HepG2 (cell line): ENCODE results near the gene CDC23.

ENCODE experiments used
- ARID4A ChIP-seq: sonication (generic); formaldehyde crosslinking; IDR thresholded peaks from 2 replicates; pipeline ENCODE4 v1.5.0; 2020; ENCODE audit warnings: mild to moderate bottlenecking, missing genetic modification reagents, borderline replicate concordance
- EZH2 ChIP-seq: conservative IDR thresholded peaks from 2 replicates; pipeline ENCODE4 v1.6.1; 2012; ENCODE audit warnings: mild to moderate bottlenecking, low read depth, low read length, moderate library complexity
- FOSL1 ChIP-seq: sonication (generic); formaldehyde crosslinking; IDR thresholded peaks from 2 replicates; pipeline ENCODE4 v1.9.0; 2021; ENCODE audit warnings: missing genetic modification reagents, borderline replicate concordance
- HBP1 ChIP-seq: IDR thresholded peaks from 2 replicates; pipeline ENCODE4 v1.6.1; 2016; ENCODE audit warnings: low read depth, control low read depth
- HINFP ChIP-seq: sonication (generic); formaldehyde crosslinking; IDR thresholded peaks from 2 replicates; pipeline ENCODE4 v1.4.0; 2020; ENCODE audit warnings: low read depth, mild to moderate bottlenecking, missing genetic modification reagents
- MAFK ChIP-seq, 2 experiments: IDR thresholded peaks in 1 of 2; conservative IDR thresholded peaks in 1 of 2; 2 replicates each; pipeline ENCODE4 v1.6.1; 2011; ENCODE audit warnings: improper control_type of control experiment in 2 of 2, low read length in 2 of 2
- MAX ChIP-seq: IDR thresholded peaks from 2 replicates; pipeline ENCODE4 v1.6.1; 2012; ENCODE audit warnings: inconsistent platforms
- POLR2AphosphoS5 ChIP-seq: IDR thresholded peaks from 2 replicates; pipeline ENCODE4 v1.6.1; 2012; ENCODE audit warnings: low read depth, low read length
- REST ChIP-seq, 2 experiments: IDR thresholded peaks; 2 replicates each; pipeline ENCODE4 v1.6.1; 2011 to 2012; ENCODE audit warnings: low read length in 2 of 2, borderline replicate concordance in 1 of 2, low read depth in 1 of 2, mild to moderate bottlenecking in 1 of 2, moderate library complexity in 1 of 2
- SMARCC2 ChIP-seq: fragments of 450-650 bp; IDR thresholded peaks from 2 replicates; pipeline ENCODE4 v1.6.1; 2017; ENCODE audit warnings: antibody characterized with exemption, mild to moderate bottlenecking
- TOE1 ChIP-seq: sonication (generic); formaldehyde crosslinking; IDR thresholded peaks from 2 replicates; pipeline ENCODE4 v1.4.0; 2020; ENCODE audit warnings: mild to moderate bottlenecking, missing genetic modification reagents
- ZXDC ChIP-seq: sonication (generic); formaldehyde crosslinking; IDR thresholded peaks from 2 replicates; pipeline ENCODE4 v1.5.0; 2020; ENCODE audit warnings: mild to moderate bottlenecking, missing genetic modification reagents

GRCh38 chr5:138182808-138183207, 30.3 kb downstream of the CDC23 start:
- no peak for TF ChIP-seq MAFK (conservative IDR thresholded peaks at IDR 0.05 in 1 of 2, IDR thresholded peaks at IDR 0.05 in 1 of 2; ENCODE audit: low read length in 2 of 2)
- no peak for TF ChIP-seq HINFP (CRISPR knock-in tag)
- no peak for TF ChIP-seq HBP1 (CRISPR knock-in tag)
- no peak for TF ChIP-seq SMARCC2
- no peak for TF ChIP-seq TOE1 (CRISPR knock-in tag)
- no peak for TF ChIP-seq ZXDC (CRISPR knock-in tag)
- no peak for TF ChIP-seq EZH2
- no peak for TF ChIP-seq FOSL1 (CRISPR knock-in tag)
- TF ChIP-seq POLR2AphosphoS5: no peak
- TF ChIP-seq MAX: no peak
- TF ChIP-seq REST (IDR thresholded peaks at IDR 0.05; ENCODE audit: borderline replicate concordance in 1 of 2, low read depth in 1 of 2, low read length in 2 of 2): no peak
- TF ChIP-seq ARID4A (CRISPR knock-in tag): no peak
